ENCODE data around the gene LGALS16.
"Not testable (repeated sequence)": the region's sequence is repeated elsewhere in the genome, so short reads cannot be mapped to it uniquely, and the experiment has no call there.

Gene LGALS16, protein sequence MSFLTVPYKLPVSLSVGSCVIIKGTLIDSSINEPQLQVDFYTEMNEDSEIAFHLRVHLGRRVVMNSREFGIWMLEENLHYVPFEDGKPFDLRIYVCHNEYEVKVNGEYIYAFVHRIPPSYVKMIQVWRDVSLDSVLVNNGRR

DNA sequence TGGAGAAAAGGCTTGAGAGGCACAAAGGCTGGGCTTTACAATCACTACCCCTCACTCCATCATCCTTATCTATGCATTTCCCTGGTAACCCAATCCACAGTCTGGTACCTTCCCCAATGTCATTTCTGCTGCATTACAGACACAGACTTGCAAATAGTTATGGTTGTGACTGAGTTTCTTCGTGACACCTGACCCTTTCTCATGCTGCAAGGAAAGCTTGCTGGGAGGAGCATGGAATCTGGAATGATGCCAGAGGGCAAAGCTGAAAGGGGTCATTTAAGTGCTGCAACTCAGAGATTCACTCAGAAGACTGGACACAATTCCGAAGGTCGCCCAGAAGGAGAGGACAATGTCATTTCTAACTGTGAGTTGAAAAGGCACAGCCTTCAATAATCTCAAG, at the start of gene LGALS16:
TSS of gene LGALS16 (plus strand) at position 301 of the 400 bp plus-strand sequence. CDS start at position 350, 49 bp downstream.
- DNase-seq: no peak

DNA sequence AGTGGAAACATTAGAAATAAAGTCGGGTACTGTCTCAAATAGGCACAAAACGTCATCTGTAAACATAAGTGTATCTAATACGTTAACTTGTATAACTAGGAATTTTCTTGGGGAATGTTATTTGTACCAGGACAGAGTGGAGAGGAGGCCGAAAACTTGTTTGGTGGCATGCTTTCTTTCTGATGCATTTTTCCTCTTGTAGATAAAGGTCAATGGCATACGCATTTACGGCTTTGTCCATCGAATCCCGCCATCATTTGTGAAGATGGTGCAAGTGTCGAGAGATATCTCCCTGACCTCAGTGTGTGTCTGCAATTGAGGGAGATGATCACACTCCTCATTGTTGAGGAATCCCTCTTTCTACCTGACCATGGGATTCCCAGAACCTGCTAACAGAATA, 48.7 kb upstream of the LGALS16 start:
- DNase-seq: no peak

DNA sequence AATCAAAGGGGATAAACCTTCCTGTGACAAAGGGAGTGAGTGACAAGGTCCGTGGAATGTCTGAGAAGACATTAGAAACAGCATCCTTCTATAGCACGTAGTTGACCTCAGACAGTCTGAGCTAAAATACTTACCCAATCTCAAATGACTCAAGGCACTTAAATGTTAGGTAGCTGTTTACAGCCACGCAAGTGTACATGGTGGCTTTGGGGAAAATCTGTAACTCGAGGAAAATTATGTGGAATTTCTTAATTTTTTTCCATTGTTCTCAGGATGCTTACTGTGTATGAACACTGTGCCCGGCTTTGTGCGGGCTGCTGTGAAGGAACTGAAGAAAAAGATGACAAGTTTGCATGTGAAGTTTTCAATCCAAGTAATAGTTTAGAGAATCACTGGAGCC, 48.2 kb upstream of the LGALS16 start:
- no peak for DNase-seq

DNA sequence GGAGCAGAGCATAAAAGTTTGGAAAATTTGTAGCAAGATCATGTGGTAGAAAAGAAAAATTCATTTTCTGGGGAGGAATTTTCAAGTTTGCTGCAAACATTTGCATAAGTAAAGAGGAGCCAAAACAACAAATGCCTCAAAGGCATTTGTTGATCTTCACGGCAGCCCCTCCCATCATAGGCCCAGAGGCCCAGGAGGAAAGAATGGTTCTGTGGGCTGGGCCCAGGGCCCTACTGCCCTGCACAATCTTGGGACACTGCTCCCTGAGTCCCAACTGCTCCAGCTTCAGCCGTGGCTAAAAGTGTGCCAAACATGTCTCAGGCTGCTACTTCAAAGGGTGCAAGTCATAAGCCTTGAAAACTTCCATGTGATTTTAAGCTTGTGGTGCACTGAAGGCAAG, 42.1 kb upstream of the LGALS16 start:
- DNase-seq: no peak

DNA sequence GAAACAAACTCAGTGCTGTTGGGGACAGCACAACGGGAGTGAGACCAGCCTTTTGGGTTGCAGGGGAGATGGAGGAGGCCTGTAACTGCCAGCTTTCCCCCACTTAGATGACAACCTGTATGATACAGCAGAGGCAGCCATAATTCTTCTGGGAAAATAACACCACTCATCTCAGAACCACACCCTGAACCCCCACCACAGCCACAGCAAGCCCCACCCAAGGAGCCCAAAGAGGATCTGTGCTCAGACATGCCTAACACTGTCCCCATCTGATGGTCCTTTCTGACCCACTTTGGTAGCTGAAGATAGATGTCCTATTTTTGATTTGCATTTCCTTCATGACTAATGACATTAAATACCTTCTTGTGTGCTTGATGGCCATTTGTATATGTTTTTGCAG, 38.0 kb upstream of the LGALS16 start:
- DNase-seq: peak; percentile 4

DNA sequence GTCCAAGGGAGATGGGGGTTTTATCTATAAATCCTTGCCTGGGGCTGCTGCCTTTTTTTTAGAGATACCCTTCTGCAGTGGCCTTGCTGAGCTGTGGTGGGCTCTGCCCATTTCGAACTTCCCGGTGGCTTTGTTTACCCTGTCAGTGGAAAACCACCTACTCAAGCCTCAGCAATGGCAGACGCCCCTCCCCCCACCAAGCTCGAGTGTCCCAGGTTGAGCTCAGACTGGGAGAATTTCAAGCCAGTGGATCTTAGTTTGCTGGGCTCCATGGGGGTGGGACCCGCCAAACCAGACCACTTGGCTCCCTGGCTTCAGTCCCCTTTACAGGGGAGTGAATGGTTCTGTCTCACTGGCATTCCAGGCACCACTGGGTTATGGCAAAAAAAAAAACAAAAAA, 31.8 kb upstream of the LGALS16 start:
- DNase-seq: no peak

DNA sequence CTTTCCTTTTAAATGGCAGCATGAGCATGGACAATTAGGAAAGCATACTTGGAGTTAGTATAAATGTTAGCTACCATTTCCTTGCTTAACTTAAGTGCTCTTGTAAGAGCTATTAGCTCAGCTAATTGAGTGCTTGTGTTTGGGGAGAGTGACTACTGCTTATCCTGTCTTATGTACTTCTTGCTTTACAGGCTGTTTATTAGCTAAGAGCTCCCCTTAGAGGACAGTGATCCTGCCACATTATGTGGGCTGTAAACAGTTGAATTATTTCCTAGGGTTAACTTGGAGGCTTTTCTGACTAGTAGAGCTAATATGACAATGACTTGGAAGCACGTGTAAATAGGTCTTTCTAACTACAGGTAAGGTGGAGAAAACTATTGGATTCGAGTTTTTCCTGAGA, 28.1 kb upstream of the LGALS16 start:
- peak; percentile 4 for DNase-seq

DNA sequence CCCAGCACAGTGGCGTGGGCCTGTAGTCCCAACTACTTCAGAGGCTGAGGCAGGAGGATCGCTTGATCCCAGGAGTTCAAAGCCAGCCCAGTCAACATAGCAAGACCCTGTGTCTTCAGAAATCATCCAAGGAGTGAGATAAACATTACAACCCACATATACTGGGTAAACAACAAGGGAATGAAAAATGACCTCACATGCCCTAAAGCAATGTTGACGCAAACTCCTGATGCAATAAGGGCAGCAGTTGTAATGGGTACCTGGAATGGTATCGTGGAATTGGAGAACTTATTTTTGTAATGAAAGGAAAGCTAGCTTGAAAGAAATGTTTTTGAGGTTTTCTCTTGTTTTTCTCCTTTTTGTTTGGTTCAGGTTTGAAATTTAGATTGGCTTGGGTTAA, 24.5 kb upstream of the LGALS16 start:
- DNase-seq: no peak

DNA sequence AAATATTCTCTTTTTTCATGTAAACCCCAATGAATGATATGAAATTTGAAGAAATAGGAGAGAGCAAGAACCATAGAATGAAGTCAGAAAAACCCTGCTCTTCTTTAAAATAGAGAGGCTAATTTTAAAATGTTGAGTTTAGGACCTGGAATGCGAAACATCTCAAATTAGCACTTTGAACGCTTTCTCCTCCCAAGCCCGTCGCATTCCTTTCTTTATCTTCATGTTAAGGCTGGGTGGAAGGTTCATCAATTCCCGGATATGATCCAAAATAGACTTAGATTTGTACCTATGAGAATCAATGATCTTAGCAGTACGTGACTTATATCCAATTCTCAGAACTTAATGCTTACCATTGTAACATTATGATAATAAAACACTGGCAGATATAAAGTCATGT, 24.1 kb upstream of the LGALS16 start:
- no peak for DNase-seq

DNA sequence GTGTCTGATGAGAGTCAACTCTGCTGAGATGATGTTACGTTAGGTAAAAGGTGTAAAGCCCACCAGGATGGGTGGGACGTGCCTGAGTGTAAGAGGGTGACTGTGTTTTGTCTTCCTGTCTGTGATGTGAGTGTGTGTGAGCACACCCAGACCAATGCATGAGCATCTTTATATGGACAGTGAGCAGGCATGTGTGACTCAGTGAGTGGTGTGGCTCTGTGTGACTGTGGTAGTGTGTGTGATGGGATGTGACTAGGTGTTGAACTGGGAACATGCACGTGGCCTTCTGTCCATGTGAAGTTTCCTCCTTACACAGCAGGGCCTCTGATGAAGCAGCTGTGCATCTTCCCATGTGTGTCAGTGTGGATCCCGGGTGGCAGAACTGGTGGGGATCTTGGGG, 17.8 kb upstream of the LGALS16 start:
- no peak for DNase-seq

DNA sequence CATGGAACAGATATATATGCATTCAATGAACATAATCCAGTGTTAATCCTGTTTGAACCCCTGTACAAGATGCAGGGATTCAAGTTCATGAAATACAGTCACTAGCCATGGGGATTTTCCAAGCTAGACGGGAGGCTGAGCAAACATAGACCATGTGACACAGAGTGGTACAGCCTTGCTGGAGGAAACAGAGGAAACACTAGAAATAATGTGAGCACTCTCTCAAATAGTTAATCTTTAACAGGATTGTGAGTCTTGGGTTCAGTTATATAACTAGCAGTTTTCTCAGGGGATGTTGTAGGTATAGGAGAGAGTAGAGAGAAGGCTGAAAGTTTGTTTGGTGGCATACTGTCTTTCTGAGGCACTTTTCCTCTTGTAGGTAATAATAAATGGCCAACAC, 13.9 kb upstream of the LGALS16 start:
- DNase-seq: no peak

DNA sequence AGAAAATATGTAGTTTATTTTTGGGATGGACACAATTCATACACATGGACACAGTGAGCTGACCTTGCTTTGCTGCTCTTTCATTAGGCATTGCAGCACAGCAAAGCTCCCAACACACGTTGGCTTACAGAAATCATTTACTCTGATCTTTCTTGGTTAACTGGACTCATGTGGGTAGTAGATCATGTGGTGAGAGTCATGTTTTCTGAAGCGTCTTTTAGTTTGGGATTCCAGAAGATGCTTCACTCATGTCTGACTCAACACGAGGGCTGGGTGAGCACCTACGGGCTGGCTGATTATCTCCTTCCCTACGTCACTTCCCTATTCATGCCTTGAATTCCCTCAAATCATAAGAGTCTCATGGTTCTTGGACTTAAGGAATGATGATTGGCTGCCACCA, 12.1 kb upstream of the LGALS16 start:
- no peak for DNase-seq

DNA sequence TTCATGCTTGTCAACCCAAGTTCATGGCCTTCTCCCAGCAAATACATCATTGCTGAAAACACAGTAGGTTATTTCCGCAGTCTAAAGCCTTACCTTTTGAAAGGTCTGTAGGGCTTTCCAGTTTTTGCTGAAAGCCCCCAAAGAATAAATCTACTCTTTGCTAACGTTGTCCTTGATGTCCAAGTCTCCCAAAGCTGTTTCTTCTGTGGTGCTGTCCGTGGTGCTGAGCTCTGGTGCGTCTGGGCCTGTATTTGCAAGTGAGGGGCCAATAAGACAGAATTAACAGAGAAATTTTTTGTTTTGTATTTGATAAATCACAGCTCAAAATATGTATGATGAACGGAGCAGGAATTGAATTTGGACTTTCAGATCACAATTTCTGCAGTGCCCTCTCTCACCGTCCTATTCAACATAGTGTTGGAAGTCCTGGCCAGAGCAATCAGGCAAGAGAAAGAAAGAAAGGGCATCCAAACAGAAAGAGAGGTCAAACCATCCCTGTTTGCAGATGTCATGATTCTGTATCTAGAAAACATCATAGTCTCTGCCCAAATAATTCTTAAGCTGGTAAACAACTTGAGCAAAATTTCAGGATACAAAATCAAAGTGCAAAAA, 9.8 kb upstream of the LGALS16 start:
- DNase-seq: peak; percentile 48

DNA sequence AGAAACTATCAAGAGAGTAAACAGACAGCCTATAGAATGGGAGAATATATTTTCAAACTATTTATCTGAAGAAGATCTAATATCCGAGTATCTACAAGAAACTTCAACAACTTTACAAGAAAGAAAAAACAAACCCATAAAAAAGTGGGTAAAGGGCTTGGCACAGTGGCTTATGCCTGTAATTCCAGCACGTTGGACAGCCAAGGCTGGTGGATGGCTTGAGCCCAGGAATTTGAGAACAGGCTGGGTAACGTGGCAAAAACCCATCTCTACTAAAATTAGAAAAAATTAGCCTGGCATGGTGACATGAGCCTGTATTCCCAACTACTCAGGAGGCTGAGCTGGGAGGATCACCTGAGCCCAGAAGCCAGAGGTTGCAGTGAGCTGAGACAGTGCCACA, 7.8 kb upstream of the LGALS16 start:
- DNase-seq: no peak

DNA sequence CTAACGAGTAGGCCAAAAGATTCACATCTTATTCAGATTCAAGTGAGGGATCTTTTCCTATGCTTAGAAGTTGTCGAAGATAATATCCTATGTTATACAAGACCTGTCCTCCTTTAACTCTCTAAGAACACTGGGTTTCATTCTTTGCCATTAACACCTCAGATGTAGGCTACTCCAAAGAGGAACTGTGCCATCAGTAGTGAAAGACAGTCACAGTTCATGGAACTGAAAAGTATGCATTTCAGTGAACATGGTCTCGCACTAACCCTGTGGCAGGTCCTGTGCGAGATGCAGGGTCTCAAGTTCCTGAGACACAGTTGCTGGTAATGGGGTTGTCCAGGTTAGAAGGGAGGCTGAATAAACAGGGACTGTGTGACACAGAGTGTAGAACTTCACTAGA, 4.1 kb downstream of the LGALS16 start:
- DNase-seq: no peak

DNA sequence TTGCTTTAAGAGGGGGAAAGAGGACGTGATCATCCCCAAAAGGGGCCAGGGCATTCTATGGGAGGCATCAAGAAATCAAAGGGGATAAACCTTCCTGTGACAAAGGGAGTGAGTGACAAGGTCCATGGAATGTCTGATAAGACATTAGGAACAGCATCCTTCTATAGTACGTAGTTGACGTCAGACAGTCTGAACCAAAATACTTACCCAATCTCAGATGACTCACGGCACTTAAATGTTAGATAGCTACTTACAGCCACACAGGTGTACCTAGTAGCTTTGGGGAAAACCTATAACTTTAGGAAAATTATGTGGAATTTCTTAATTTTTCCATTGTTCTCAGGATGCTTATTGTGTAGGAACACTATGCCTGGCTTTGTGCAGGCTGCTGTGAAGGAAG, 4.9 kb downstream of the LGALS16 start:
- DNase-seq: no peak

DNA sequence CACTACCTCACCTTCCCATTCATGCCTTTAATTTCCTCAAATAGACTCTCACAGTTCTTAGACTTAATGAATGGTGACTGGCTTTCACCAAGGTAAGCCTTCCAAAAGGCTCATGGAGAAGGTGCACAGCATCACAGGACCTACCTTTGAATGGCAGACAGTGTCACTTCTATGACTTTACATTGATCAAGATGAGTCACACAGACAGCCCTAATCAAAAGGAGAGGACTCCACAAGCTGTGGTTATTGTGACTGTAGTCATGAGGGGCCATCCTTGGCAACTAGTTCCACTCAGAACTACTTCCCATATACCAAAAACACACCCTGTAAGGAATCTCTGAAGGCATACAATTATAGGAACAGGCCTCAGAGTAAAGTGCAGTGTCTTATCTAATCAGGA, 5.9 kb downstream of the LGALS16 start:
- DNase-seq: no peak

DNA sequence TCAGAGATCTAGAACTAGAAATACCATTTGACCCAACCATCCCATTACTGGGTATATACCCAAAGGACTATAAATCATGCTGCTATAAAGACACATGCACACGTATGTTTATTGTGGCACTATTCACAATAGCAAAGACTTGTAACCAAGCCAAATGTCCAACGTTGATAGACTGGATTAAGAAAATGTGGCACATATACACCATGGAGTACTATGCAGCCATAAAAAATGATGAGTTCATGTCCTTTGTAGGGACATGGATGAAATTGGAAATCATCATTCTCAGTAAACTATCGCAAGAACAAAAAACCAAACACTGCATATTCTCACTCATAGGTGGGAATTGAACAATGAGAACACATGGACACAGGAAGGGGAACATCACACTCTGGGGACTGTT, 14.1 kb downstream of the LGALS16 start:
- not testable (repeated sequence) for DNase-seq

DNA sequence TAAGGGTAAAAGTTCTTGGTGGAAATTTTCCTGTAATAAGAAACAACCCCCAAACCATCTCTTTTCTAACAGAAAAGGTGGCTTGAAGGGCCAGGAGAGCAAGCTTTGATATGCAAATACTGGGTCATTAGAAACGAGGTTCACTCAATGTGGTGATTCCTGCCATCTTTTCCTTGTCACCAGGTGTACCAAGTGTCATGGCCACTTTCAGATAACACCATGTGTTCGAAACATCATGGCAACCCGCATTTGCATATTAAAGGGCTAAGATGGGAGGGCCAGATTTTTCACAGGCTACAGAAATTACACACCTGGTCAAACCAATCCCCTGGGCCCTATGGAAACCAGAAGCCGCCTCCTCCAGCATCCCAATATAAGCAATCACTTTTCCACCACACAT, 15.3 kb downstream of the LGALS16 start:
- DNase-seq: no peak

DNA sequence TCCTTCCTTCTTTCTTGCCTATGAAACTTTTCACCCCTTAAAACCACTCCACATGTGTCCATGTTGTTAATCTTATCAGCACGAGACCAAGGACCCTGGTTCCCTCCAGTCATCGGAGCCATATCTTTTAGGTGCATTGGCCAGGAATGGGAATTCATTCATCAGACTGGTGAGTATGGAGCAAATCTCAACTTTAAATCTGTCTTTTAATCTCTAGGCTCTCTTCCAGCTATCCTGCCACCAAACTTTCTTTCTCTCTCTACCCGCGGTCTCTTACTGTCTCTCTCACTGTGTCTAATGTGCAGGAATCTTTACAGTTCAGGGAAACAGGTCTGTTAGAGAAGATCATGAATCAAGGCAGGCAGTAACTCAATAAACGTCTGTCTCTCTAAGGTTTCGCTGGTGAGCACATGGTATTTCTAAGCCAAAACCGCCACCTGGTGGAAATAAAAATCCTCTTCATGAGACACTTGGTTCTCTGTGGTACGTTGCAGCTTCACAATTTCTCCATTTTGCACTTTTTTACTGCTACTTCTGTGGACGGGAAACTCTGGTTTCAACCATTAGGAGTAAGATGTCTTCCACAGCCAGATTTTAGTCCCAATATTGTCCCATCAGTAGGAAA, 16.1 kb downstream of the LGALS16 start:
- DNase-seq: peak; percentile 80

DNA sequence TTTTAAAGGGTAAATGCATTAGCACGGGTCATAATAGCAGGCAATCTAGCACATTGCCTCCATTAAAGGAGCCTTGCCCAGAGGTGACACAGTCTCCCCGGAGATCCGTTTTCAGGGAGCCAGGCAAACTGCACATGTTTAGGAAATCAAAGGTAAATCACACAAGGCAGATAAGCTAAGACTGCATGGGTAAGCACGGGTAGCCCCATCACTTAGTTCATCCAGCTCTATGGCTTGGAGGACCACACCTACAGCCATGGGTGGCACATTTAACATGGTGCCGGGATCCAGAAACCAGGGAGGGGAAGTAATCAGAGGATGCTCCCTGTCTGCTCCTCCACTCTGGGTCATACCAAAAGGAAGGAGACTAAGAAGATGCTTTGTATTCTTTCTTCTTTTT, 16.8 kb downstream of the LGALS16 start:
- no peak for DNase-seq

DNA sequence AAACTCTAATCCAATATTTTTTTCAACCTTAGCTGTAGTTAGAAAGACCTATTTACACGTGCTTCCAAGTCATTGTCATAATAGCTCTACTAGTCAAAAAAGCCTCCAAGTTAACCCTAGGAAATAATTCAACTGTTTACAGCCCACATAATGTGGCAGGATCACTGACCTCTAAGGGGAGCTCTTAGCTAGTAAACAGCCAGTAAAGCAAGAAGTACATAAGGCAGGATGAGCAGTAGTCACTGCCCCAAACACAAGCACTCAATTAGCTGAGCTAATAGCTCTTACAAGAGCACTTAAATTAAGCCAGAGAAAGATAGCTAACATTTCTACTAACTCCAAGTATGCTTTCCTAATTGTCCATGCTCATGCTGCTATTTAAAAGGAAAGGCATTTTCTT, 18.1 kb downstream of the LGALS16 start:
- peak; percentile 58 for DNase-seq

DNA sequence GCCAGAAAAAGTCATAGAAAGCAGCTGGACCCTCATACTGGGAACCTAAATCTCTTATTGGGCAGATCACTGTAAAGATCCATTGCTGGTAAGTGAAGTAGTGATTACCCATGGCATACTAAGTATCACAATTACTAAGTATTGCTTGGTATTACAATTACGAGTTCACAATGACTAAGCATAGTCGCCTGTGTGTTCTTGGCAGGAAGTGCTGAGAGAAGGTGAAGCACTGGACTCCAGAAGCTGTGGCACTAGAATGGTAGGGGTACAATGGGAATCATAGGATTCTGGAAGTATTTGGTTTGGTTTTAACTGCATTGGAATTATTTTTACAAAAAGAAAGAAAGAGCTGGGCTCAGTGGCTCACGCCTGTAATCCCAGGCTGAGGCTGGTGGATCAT, 20.3 kb downstream of the LGALS16 start:
- DNase-seq: peak; percentile 27

DNA sequence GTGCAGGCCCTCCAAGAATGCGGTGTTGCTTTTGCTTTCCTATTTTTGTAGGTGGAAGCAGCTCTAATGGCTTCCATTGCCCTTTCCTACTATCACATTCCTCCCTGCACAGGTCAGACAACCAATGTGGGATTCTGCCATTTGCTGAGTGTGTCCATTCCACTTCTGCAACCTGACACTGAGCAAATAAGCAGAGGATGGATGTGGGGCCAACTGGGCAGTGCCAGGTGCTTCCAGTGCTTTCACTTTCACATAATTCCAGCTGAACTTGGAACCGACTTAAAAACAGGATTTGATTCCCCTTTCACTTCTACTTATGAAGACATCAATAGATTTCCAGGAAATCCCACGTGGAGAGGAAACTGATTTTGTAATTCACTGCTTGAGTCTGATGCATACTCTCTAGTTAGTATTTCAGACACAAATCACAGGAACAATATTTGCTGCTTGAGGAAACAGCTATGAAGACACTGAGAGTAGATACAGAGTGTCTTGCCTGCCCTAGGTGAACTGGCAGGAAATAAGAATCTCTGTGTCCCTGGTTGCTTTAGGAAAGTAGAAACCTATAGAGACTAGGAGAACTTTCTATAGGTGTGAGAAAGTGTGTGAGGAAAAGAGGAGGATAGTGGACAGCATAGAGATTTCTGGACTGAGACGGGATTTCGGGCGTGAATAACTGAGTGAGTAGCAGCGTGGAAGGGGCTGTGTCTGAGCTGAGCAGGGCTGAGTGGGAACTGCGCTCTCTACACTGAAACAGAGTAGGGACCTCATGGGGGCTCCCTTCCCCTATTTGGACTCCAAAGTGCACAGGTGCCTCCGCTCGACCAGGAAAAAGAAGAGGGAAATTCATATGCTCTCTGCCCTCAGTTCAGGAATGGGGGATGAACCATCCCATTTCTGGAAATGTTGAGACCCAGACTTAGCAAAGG, 22.5 kb downstream of the LGALS16 start:
- DNase-seq: no peak
